IMR-90 (cell line): ENCODE data around the gene NRP2. TPM values are rescaled to one million over a fixed set of nuclear protein-coding genes. Genes with fewer than 3 reads are reported as not detected.

Source experiments
- ATAC-seq: fragments of 200-7000 bp; cut with Tn5 transposase; 2 replicates; pipeline ENCODE4 v1.9.1; 2020; ENCODE audit warnings: low read depth, mild to moderate bottlenecking, moderate library complexity
- BruUV-seq: library from RNA; stranded (reverse); fragments of 400-500 nt; replicated peaks from 2 replicates; lab custom pipeline; 2021; lab: Mats Ljungman, UMichigan
- CTCF ChIA-PET: fragments of 300-600 bp; formaldehyde crosslinking; extraction: SDS; loops from one replicate; lab custom pipeline; 2021; ENCODE audit warnings: antibody characterized with exemption; lab: Yijun Ruan, JAX
- POLR2A ChIA-PET: fragments of 300-600 bp; sonication (Branson Sonifier 250); formaldehyde crosslinking; loops from one replicate; lab custom pipeline; 2022; ENCODE audit warnings: antibody characterized with exemption; ENCODE audit not compliant: unreplicated experiment; lab: Charles Lee
- DNase-seq: peaks from one replicate; pipeline ENCODE4 v3.0.0; 2013
- H2AFZ ChIP-seq: replicated peaks from 2 replicates; pipeline ENCODE3; 2013; ENCODE audit warnings: low read length, mild to moderate bottlenecking; ENCODE audit not compliant: poor library complexity
- H2AK5ac ChIP-seq: 2 replicates; pipeline ENCODE4 v1.6.1; 2013; ENCODE audit warnings: low read depth, low read length, inconsistent platforms
- H2AK9ac ChIP-seq: replicated peaks from 2 replicates; pipeline ENCODE3; 2013; ENCODE audit warnings: mild to moderate bottlenecking, low read depth, low read length, moderate library complexity; ENCODE audit not compliant: poor library complexity
- H2BK120ac ChIP-seq: 2 replicates; pipeline ENCODE4 v1.6.1; 2013; ENCODE audit warnings: low read depth, low read length, inconsistent platforms
- H2BK15ac ChIP-seq: 3 replicates; pipeline ENCODE4 v1.6.1; 2013; ENCODE audit warnings: low read depth, low read length, inconsistent platforms
- H2BK20ac ChIP-seq: 2 replicates; pipeline ENCODE4 v1.6.1; 2013; ENCODE audit warnings: low read depth, mild to moderate bottlenecking, inconsistent platforms, low read length, moderate library complexity
- H2BK5ac ChIP-seq: 2 replicates; pipeline ENCODE4 v1.6.1; 2013; ENCODE audit warnings: mild to moderate bottlenecking, low read depth, low read length, inconsistent platforms; ENCODE audit not compliant: poor library complexity, severe bottlenecking
- H3K14ac ChIP-seq: replicated peaks from 2 replicates; pipeline ENCODE4 v1.6.1; 2013; ENCODE audit warnings: low read depth, low read length, inconsistent platforms
- H3K18ac ChIP-seq: 2 replicates; pipeline ENCODE4 v1.6.1; 2013; ENCODE audit warnings: low read depth, low read length, control low read depth
- H3K23ac ChIP-seq: 2 replicates; pipeline ENCODE4 v1.6.1; 2013; ENCODE audit warnings: low read depth, low read length, inconsistent platforms
- H3K27ac ChIP-seq: 2 replicates; pipeline ENCODE4 v1.5.1; 2013; ENCODE audit warnings: mild to moderate bottlenecking, control low read depth, low read length; ENCODE audit not compliant: insufficient read depth
- H3K27me3 ChIP-seq: 2 replicates; pipeline ENCODE4 v1.6.1; 2013; ENCODE audit warnings: low read length; ENCODE audit not compliant: control insufficient read depth, insufficient read depth
- H3K36me3 ChIP-seq: 2 replicates; pipeline ENCODE4 v1.6.1; 2013; ENCODE audit warnings: low read length, mixed read lengths; ENCODE audit not compliant: control insufficient read depth, insufficient read depth
- H3K4ac ChIP-seq: 2 replicates; pipeline ENCODE4 v1.6.1; 2013; ENCODE audit warnings: low read depth, low read length, inconsistent platforms
- H3K4me1 ChIP-seq: 2 replicates; pipeline ENCODE4 v1.6.1; 2013; ENCODE audit warnings: low read length, mixed read lengths; ENCODE audit not compliant: control insufficient read depth, insufficient read depth
- H3K4me2 ChIP-seq: 2 replicates; pipeline ENCODE4 v1.6.1; 2013; ENCODE audit warnings: low read depth, mild to moderate bottlenecking, control low read depth, low read length, moderate library complexity
- H3K4me3 ChIP-seq: 2 replicates; pipeline ENCODE4 v1.5.1; 2013; ENCODE audit warnings: low read depth, mild to moderate bottlenecking, control low read depth, low read length, moderate library complexity; ENCODE audit not compliant: insufficient read depth
- H3K56ac ChIP-seq: 2 replicates; pipeline ENCODE4 v1.6.1; 2013; ENCODE audit warnings: low read length, inconsistent platforms; ENCODE audit not compliant: insufficient read depth; ENCODE audit errors: extremely low read depth
- H3K79me1 ChIP-seq, 2 experiments: 2 replicates each; pipeline ENCODE4 v1.6.1; 2013; ENCODE audit warnings: low read length in 2 of 2, inconsistent platforms in 1 of 2, low read depth in 1 of 2
- H3K9ac ChIP-seq: 2 replicates; pipeline ENCODE4 v1.6.1; 2013; ENCODE audit warnings: low read depth, low read length, control low read depth
- H3K9me1 ChIP-seq: 2 replicates; pipeline ENCODE4 v1.6.1; 2013; ENCODE audit warnings: low read length, inconsistent platforms; ENCODE audit not compliant: insufficient read depth
- H3K9me3 ChIP-seq: 2 replicates; pipeline ENCODE4 v1.6.1; 2013; ENCODE audit warnings: low read length; ENCODE audit not compliant: control insufficient read depth, insufficient read depth
- H4K20me1 ChIP-seq: 2 replicates; pipeline ENCODE4 v1.6.1; 2013; ENCODE audit warnings: low read length, inconsistent platforms; ENCODE audit not compliant: insufficient read depth
- H4K5ac ChIP-seq: 2 replicates; pipeline ENCODE4 v1.6.1; 2013; ENCODE audit warnings: mild to moderate bottlenecking, low read depth, low read length, control low read depth
- H4K8ac ChIP-seq, 2 experiments: 2 replicates each; pipeline ENCODE4 v1.6.1; 2013; ENCODE audit warnings: low read depth in 2 of 2, low read length in 2 of 2, control low read depth in 1 of 2, inconsistent platforms in 1 of 2
- H4K91ac ChIP-seq: 2 replicates; pipeline ENCODE4 v1.6.1; 2013; ENCODE audit warnings: low read depth, low read length, inconsistent platforms; ENCODE audit not compliant: insufficient read depth
- CEBPB ChIP-seq: IDR thresholded peaks from 2 replicates; pipeline ENCODE4 v1.6.1; 2012; ENCODE audit warnings: low read depth, low read length, improper control_type of control experiment
- CHD1 ChIP-seq: IDR thresholded peaks from 2 replicates; pipeline ENCODE4 v1.6.1; 2012; ENCODE audit warnings: low read depth, low read length, improper control_type of control experiment
- CTCF ChIP-seq: conservative IDR thresholded peaks from 2 replicates; pipeline ENCODE4 v1.5.1; 2012; ENCODE audit warnings: mild to moderate bottlenecking, low read depth, low read length, improper control_type of control experiment
- FOS ChIP-seq: fragments of 150-350 bp; IDR thresholded peaks from 2 replicates; pipeline ENCODE4 v1.6.1; 2016; ENCODE audit warnings: low read depth, low read length
- MAFK ChIP-seq: IDR thresholded peaks from 2 replicates; pipeline ENCODE4 v1.6.1; 2012; ENCODE audit warnings: low read depth, low read length, improper control_type of control experiment
- MAZ ChIP-seq: IDR thresholded peaks from 2 replicates; pipeline ENCODE4 v1.6.1; 2012; ENCODE audit warnings: low read depth, mild to moderate bottlenecking, low read length, improper control_type of control experiment, moderate library complexity, borderline replicate concordance
- MXI1 ChIP-seq: IDR thresholded peaks from 2 replicates; pipeline ENCODE4 v1.6.1; 2012; ENCODE audit warnings: low read depth, mild to moderate bottlenecking, low read length, moderate library complexity, borderline replicate concordance
- POLR2A ChIP-seq: IDR thresholded peaks from 2 replicates; pipeline ENCODE4 v1.6.1; 2012; ENCODE audit warnings: mild to moderate bottlenecking, low read depth, low read length
- RCOR1 ChIP-seq: IDR thresholded peaks from 2 replicates; pipeline ENCODE4 v1.6.1; 2012; ENCODE audit warnings: mild to moderate bottlenecking, low read length, improper control_type of control experiment; ENCODE audit not compliant: insufficient replicate concordance
- SMC3 ChIP-seq: fragments of 150-350 bp; IDR thresholded peaks from 2 replicates; pipeline ENCODE4 v1.6.1; 2016; ENCODE audit warnings: low read depth, mild to moderate bottlenecking, antibody characterized with exemption, low read length, moderate library complexity
- USF2 ChIP-seq: fragments of 150-350 bp; IDR thresholded peaks from 2 replicates; pipeline ENCODE4 v1.6.1; 2017; ENCODE audit warnings: mild to moderate bottlenecking, antibody characterized with exemption, low read length, low read depth
- WGBS, 2 experiments: methylation state at CpG; one replicate each; pipeline versions ENCODE4 v1.1.5 to v1.1.7; 2013; ENCODE audit warnings: missing lambda C conversion rate in 2 of 2; ENCODE audit not compliant: insufficient read length in 1 of 2; ENCODE audit errors: extremely low coverage in 2 of 2; 5-methylcytosine and 5-hydroxymethylcytosine counted together
- dilution Hi-C: fragments of 300-500 bp; cut with HindIII; formaldehyde crosslinking; loops from one replicate; pipeline ENCODE4 v1.14.3; 2018; ENCODE audit warnings: low sequenced_read_pairs; ENCODE audit not compliant: unreplicated experiment
- in situ Hi-C: fragments of 300-500 bp; cut with MboI; formaldehyde crosslinking; loops from 3 replicates; pipeline ENCODE4 v1.14.3; 2019; ENCODE audit warnings: low sequenced_read_pairs, inconsistent platforms, mixed read lengths
- intact Hi-C: fragments of 100-400 bp; cut with micrococcal nuclease; formaldehyde crosslinking; loops from 2 replicates; pipeline ENCODE4 v1.10.0; 2022
- polyA plus RNA-seq, 3 experiments: library from polyadenylated mRNA; depleted of rRNA; stranded (reverse); fragments of >200 nt; gene quantifications; 2 replicates each; pipeline ENCODE4 v1.2.3, GENCODE V29; 2012; ENCODE audit warnings: low replicate concordance in 1 of 3
- total RNA-seq: library from RNA; depleted of rRNA; stranded (reverse); fragments of >200 nt; gene quantifications from 2 replicates; pipeline ENCODE4 v1.2.3, GENCODE V29; 2012

Gene NRP2
- total and polyA plus RNA-seq, 2 of the 4 experiments (the other 2 are of a cell fraction): 46.4 to 51.3 TPM

DNA sequence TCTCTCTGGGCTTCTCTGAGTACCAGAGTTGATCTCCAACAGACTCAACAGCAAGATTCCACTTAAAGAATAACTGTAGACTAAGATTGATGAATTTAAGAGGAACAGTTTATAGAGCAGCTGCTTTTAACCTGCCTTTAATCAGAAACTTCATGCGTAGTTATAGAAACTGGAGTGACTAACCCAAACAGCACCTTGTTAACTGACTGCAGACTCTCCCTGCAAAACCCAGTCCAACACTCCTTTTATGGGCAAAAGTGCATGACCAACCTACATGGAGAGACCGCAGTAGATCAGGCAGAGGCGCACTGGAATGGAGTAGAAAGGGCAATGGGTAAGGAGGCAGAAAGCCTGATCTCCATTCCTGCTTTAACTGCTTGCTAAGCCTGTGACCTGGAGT, 110.6 kb downstream of the NRP2 start:
- no peak overlapping the region for H3K4ac ChIP-seq
- H3K56ac ChIP-seq: no peak overlapping the region
- no peak overlapping the region for H2AFZ ChIP-seq
- no peak overlapping the region for H4K5ac ChIP-seq
- no peak overlapping the region for H3K9ac ChIP-seq
- peaks cover 27% of the 10 kb centered on the region for H3K36me3 ChIP-seq
- ChIA-PET CTCF (no interaction called here), POLR2A (no interaction called here)
- DNase-seq (peak; percentile 58), ATAC-seq (no peak)
- no CpG with 5 or more reads among the region's 3 CpGs for WGBS, 2 experiments
- dilution Hi-C loops: no loop called here
- no peak overlapping the region for H4K91ac ChIP-seq
- no peak overlapping the region for H3K27ac ChIP-seq
- no peak overlapping the region for H2BK20ac ChIP-seq
- no peak overlapping the region for H2AK9ac ChIP-seq
- H3K9me3 ChIP-seq: no peaks in the 10 kb centered on the region
- in situ Hi-C loops: no loop called here
- TF ChIP-seq MAZ (no peak), CEBPB (no peak), CHD1 (no peak), USF2 (no peak), FOS (no peak), MAFK (no peak), RCOR1 (no peak), SMC3 (no peak), POLR2A (no peak), MXI1 (no peak), CTCF (no peak)
- peaks cover 2% of the 10 kb centered on the region; the same call in 1 of the 2 replicates for H3K4me1 ChIP-seq
- no peaks in the 10 kb centered on the region for H4K20me1 ChIP-seq
- no TSS peak for BruUV-seq
- H2BK15ac ChIP-seq: no peak overlapping the region
- no peak overlapping the region for H3K4me3 ChIP-seq
- no peak overlapping the region for H2AK5ac ChIP-seq
- H3K79me1 ChIP-seq: no peaks in the 10 kb centered on the region
- no peak overlapping the region for H4K8ac ChIP-seq
- no peak overlapping the region for H3K18ac ChIP-seq
- H3K23ac ChIP-seq: no peak overlapping the region
- no peak overlapping the region for H3K14ac ChIP-seq
- no peak overlapping the region for H2BK120ac ChIP-seq
- H2BK5ac ChIP-seq: no peak overlapping the region
- peaks cover 11% of the 10 kb centered on the region for H3K9me1 ChIP-seq
- no peak overlapping the region for H3K4me2 ChIP-seq
- intact Hi-C loops: no loop called here
- H3K27me3 ChIP-seq: no peaks in the 10 kb centered on the region
